HEK293 (cell line): ENCODE results near the gene YJU2.

Source experiments
- FEZF1 ChIP-seq: fragments of 450-650 bp; formaldehyde crosslinking; IDR thresholded peaks from 2 replicates; pipeline ENCODE4 v1.5.1; 2016; ENCODE audit warnings: missing biosample characterization, missing genetic modification characterization
- GFI1B ChIP-seq: fragments of 450-650 bp; formaldehyde crosslinking; IDR thresholded peaks from 2 replicates; pipeline ENCODE4 v1.5.1; 2016; ENCODE audit warnings: missing biosample characterization, missing genetic modification characterization
- GLIS1 ChIP-seq: fragments of 450-650 bp; formaldehyde crosslinking; IDR thresholded peaks from 2 replicates; pipeline ENCODE4 v1.5.1; 2016; ENCODE audit warnings: missing biosample characterization, missing genetic modification characterization
- HOXA7 ChIP-seq: sonication (generic); formaldehyde crosslinking; IDR thresholded peaks from 2 replicates; pipeline ENCODE4 v1.8.1; 2022; ENCODE audit warnings: missing genetic modification reagents, borderline replicate concordance
- HOXC10 ChIP-seq: sonication (generic); formaldehyde crosslinking; IDR thresholded peaks from 2 replicates; pipeline ENCODE4 v1.8.1; 2023; ENCODE audit warnings: mild to moderate bottlenecking, missing genetic modification reagents
- KLF8 ChIP-seq: fragments of 450-650 bp; formaldehyde crosslinking; IDR thresholded peaks from 2 replicates; pipeline ENCODE4 v1.5.1; 2016; ENCODE audit warnings: missing biosample characterization, missing genetic modification characterization
- PRDM10 ChIP-seq: fragments of 450-650 bp; formaldehyde crosslinking; IDR thresholded peaks from 2 replicates; pipeline ENCODE4 v1.5.1; 2016; ENCODE audit warnings: missing biosample characterization, missing genetic modification characterization
- RBAK ChIP-seq: fragments of 450-650 bp; formaldehyde crosslinking; IDR thresholded peaks from 2 replicates; pipeline ENCODE4 v1.5.1; 2016; ENCODE audit warnings: missing biosample characterization, missing genetic modification characterization
- ZBTB1 ChIP-seq: fragments of 450-650 bp; formaldehyde crosslinking; IDR thresholded peaks from 2 replicates; pipeline ENCODE4 v1.5.1; 2016; ENCODE audit warnings: missing biosample characterization, missing genetic modification characterization
- ZFP3 ChIP-seq: fragments of 450-650 bp; formaldehyde crosslinking; IDR thresholded peaks from 2 replicates; pipeline ENCODE4 v1.5.1; 2016; ENCODE audit warnings: low read depth, missing biosample characterization, missing genetic modification characterization
- ZNF114 ChIP-seq: fragments of 450-650 bp; formaldehyde crosslinking; IDR thresholded peaks from 2 replicates; pipeline ENCODE4 v1.5.0; 2017; ENCODE audit warnings: missing biosample characterization, missing genetic modification characterization
- ZNF16 ChIP-seq: fragments of 450-650 bp; formaldehyde crosslinking; IDR thresholded peaks from 2 replicates; pipeline ENCODE4 v1.5.1; 2016; ENCODE audit warnings: low read depth, missing biosample characterization, missing genetic modification characterization
- ZNF19 ChIP-seq: fragments of 450-650 bp; formaldehyde crosslinking; IDR thresholded peaks from 2 replicates; pipeline ENCODE4; 2016; ENCODE audit warnings: missing biosample characterization, missing genetic modification characterization, low read depth
- ZNF211 ChIP-seq: fragments of 450-650 bp; formaldehyde crosslinking; IDR thresholded peaks from 2 replicates; pipeline ENCODE4 v1.5.1; 2016; ENCODE audit warnings: low read depth, missing biosample characterization, missing genetic modification characterization
- ZNF23 ChIP-seq: fragments of 450-650 bp; formaldehyde crosslinking; IDR thresholded peaks from 2 replicates; pipeline ENCODE4 v1.5.1; 2016; ENCODE audit warnings: missing biosample characterization, missing genetic modification characterization, borderline replicate concordance
- ZNF274 ChIP-seq, 2 experiments: fragments of 200-500 bp in 1 of 2; fragments of 450-650 bp in 1 of 2; sonication (Bioruptor generic) in 1 of 2; formaldehyde crosslinking in 1 of 2; IDR thresholded peaks; 2 replicates each; pipeline versions ENCODE4 v1.5.1 to v1.6.1; 2014 to 2016; ENCODE audit warnings: borderline replicate concordance in 1 of 2, inconsistent platforms in 1 of 2, low read length in 1 of 2, missing biosample characterization in 1 of 2, missing genetic modification characterization in 1 of 2
- ZNF391 ChIP-seq: fragments of 450-650 bp; formaldehyde crosslinking; IDR thresholded peaks from 2 replicates; pipeline ENCODE4 v1.5.1; 2016; ENCODE audit warnings: low read depth, missing biosample characterization, missing genetic modification characterization, borderline replicate concordance
- ZNF433 ChIP-seq: fragments of 450-650 bp; formaldehyde crosslinking; IDR thresholded peaks from 2 replicates; pipeline ENCODE4 v1.5.1; 2016; ENCODE audit warnings: missing biosample characterization, missing genetic modification characterization, low read depth
- ZNF473 ChIP-seq: fragments of 450-650 bp; formaldehyde crosslinking; IDR thresholded peaks from 2 replicates; pipeline ENCODE4 v1.5.1; 2017; ENCODE audit warnings: missing biosample characterization, missing genetic modification characterization
- ZNF501 ChIP-seq: fragments of 450-650 bp; formaldehyde crosslinking; IDR thresholded peaks from 2 replicates; pipeline ENCODE4 v1.5.1; 2016; ENCODE audit warnings: missing biosample characterization, missing genetic modification characterization
- ZNF514 ChIP-seq: fragments of 450-650 bp; formaldehyde crosslinking; IDR thresholded peaks from 2 replicates; pipeline ENCODE4 v1.5.1; 2016; ENCODE audit warnings: missing biosample characterization, missing genetic modification characterization
- ZNF521 ChIP-seq: fragments of 450-650 bp; formaldehyde crosslinking; IDR thresholded peaks from 2 replicates; pipeline ENCODE4 v1.5.1; 2017; ENCODE audit warnings: missing biosample characterization, mild to moderate bottlenecking, missing genetic modification characterization
- ZNF549 ChIP-seq: fragments of 450-650 bp; IDR thresholded peaks from 2 replicates; pipeline ENCODE4 v1.5.1; 2018; ENCODE audit warnings: missing biosample characterization, missing genetic modification characterization, mild to moderate bottlenecking, inconsistent platforms, moderate library complexity
- ZNF561 ChIP-seq: fragments of 450-650 bp; IDR thresholded peaks from 2 replicates; pipeline ENCODE4 v1.5.1; 2018; ENCODE audit warnings: missing biosample characterization, missing genetic modification characterization, borderline replicate concordance
- ZNF600 ChIP-seq: fragments of 450-650 bp; formaldehyde crosslinking; IDR thresholded peaks from 2 replicates; pipeline ENCODE4 v1.5.1; 2016; ENCODE audit warnings: missing biosample characterization, missing genetic modification characterization
- ZNF629 ChIP-seq: fragments of 450-650 bp; formaldehyde crosslinking; IDR thresholded peaks from 2 replicates; pipeline ENCODE4 v1.5.1; 2017; ENCODE audit warnings: missing biosample characterization, missing genetic modification characterization
- ZNF776 ChIP-seq: fragments of 450-650 bp; formaldehyde crosslinking; IDR thresholded peaks from 2 replicates; pipeline ENCODE4 v1.5.0; 2017; ENCODE audit warnings: missing biosample characterization, missing genetic modification characterization, borderline replicate concordance
- ZNF777 ChIP-seq: fragments of 450-650 bp; formaldehyde crosslinking; IDR thresholded peaks from 2 replicates; pipeline ENCODE4 v1.5.1; 2017; ENCODE audit warnings: missing biosample characterization, missing genetic modification characterization, borderline replicate concordance
- TF ChIP-seq, protein P1 (sequence below): fragments of 450-650 bp; formaldehyde crosslinking; IDR thresholded peaks from 2 replicates; pipeline ENCODE4 v1.5.1; 2016; ENCODE audit warnings: missing biosample characterization, missing genetic modification characterization
- TF ChIP-seq, protein P2 (sequence below): fragments of 450-650 bp; IDR thresholded peaks from 2 replicates; pipeline ENCODE4 v1.5.1; 2018; ENCODE audit warnings: missing biosample characterization, missing genetic modification characterization
- TF ChIP-seq, protein P3 (sequence below): fragments of 450-650 bp; formaldehyde crosslinking; IDR thresholded peaks from 2 replicates; pipeline ENCODE4 v1.5.1; 2016; ENCODE audit warnings: missing biosample characterization, missing genetic modification characterization

YJU2 gene

GRCh38 chr19:4197625-4198466 lies 49.0 kb upstream of the YJU2 start (continued):
- TF ChIP-seq PRDM10 (tag by site-specific recombination), result no peak
- TF ChIP-seq ZBTB1 (tag by site-specific recombination), result 0 out of 2 replicates have a peak, but pooled peaks have one; percentile 5
- TF ChIP-seq ZNF600, result no peak
- no peak for TF ChIP-seq HOXC10 (CRISPR knock-in tag)
- TF ChIP-seq ZNF501, result no peak
- TF ChIP-seq ZNF473 (tag by site-specific recombination), result no peak
- no peak for TF ChIP-seq ZNF114
- no peak for TF ChIP-seq ZNF521 (tag by site-specific recombination)
- TF ChIP-seq FEZF1 (tag by site-specific recombination), result no peak
- TF ChIP-seq ZNF514 (tag by site-specific recombination), result no peak
- no peak for TF ChIP-seq ZNF19
- no peak for TF ChIP-seq ZNF23 (tag by site-specific recombination)
- peak; percentile 33; the same call in 1 of the 2 replicates for TF ChIP-seq KLF8 (tag by site-specific recombination)
- TF ChIP-seq, protein P1, sequence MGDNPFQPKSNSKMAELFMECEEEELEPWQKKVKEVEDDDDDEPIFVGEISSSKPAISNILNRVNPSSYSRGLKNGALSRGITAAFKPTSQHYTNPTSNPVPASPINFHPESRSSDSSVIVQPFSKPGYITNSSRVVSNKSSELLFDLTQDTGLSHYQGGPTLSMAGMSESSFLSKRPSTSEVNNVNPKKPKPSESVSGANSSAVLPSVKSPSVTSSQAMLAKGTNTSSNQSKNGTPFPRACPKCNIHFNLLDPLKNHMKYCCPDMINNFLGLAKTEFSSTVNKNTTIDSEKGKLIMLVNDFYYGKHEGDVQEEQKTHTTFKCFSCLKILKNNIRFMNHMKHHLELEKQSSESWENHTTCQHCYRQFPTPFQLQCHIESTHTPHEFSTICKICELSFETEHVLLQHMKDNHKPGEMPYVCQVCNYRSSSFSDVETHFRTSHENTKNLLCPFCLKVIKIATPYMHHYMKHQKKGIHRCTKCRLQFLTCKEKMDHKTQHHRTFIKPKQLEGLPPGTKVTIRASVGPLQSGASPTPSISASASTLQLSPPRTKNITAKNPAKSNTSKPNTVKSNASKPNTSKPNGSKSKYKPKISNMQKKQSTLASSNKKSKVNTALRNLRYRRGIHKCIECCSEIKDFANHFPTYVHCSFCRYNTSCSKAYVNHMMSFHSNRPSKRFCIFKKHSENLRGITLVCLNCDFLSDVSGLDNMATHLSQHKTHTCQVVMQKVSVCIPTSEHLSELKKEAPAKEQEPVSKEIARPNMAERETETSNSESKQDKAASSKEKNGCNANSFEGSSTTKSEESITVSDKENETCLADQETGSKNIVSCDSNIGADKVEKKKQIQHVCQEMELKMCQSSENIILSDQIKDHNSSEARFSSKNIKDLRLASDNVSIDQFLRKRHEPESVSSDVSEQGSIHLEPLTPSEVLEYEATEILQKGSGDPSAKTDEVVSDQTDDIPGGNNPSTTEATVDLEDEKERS (tag by site-specific recombination), result 0 out of 2 replicates have a peak, but pooled peaks have one; percentile 43
- no peak for TF ChIP-seq ZNF549 (tag by site-specific recombination)
- TF ChIP-seq ZNF274 (IDR thresholded peaks at IDR 0.05; ENCODE audit: low read length), result no peak
- TF ChIP-seq ZNF274 (tag by site-specific recombination; IDR thresholded peaks at IDR 0.05; ENCODE audit: borderline replicate concordance), result no peak
- TF ChIP-seq RBAK (tag by site-specific recombination), result no peak
- TF ChIP-seq ZNF433 (tag by site-specific recombination), result no peak
- no peak; the same call in 1 of the 2 replicates for TF ChIP-seq ZNF777 (tag by site-specific recombination)
- peak; percentile 68 for TF ChIP-seq GLIS1 (tag by site-specific recombination)
- no peak for TF ChIP-seq GFI1B (tag by site-specific recombination)
- TF ChIP-seq, protein P2, sequence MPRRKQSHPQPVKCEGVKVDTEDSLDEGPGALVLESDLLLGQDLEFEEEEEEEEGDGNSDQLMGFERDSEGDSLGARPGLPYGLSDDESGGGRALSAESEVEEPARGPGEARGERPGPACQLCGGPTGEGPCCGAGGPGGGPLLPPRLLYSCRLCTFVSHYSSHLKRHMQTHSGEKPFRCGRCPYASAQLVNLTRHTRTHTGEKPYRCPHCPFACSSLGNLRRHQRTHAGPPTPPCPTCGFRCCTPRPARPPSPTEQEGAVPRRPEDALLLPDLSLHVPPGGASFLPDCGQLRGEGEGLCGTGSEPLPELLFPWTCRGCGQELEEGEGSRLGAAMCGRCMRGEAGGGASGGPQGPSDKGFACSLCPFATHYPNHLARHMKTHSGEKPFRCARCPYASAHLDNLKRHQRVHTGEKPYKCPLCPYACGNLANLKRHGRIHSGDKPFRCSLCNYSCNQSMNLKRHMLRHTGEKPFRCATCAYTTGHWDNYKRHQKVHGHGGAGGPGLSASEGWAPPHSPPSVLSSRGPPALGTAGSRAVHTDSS, result no peak
- no peak for TF ChIP-seq ZFP3 (tag by site-specific recombination)
- TF ChIP-seq ZNF629 (tag by site-specific recombination), result 0 out of 2 replicates have a peak, but pooled peaks have one; percentile 17
- TF ChIP-seq ZNF16 (tag by site-specific recombination), result no peak
- TF ChIP-seq ZNF776 (tag by site-specific recombination), result no peak
- TF ChIP-seq ZNF391 (tag by site-specific recombination), result no peak
- TF ChIP-seq, protein P3, sequence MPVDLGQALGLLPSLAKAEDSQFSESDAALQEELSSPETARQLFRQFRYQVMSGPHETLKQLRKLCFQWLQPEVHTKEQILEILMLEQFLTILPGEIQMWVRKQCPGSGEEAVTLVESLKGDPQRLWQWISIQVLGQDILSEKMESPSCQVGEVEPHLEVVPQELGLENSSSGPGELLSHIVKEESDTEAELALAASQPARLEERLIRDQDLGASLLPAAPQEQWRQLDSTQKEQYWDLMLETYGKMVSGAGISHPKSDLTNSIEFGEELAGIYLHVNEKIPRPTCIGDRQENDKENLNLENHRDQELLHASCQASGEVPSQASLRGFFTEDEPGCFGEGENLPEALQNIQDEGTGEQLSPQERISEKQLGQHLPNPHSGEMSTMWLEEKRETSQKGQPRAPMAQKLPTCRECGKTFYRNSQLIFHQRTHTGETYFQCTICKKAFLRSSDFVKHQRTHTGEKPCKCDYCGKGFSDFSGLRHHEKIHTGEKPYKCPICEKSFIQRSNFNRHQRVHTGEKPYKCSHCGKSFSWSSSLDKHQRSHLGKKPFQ (tag by site-specific recombination), result no peak
- TF ChIP-seq ZNF561 (tag by site-specific recombination), result no peak
- no peak for TF ChIP-seq ZNF211 (tag by site-specific recombination)
- no peak for TF ChIP-seq HOXA7 (CRISPR knock-in tag)
